Type B pancreatic cell (in vitro differentiated cells): ENCODE data around the gene RPS6KA4. TPM values are rescaled to one million over a fixed set of nuclear protein-coding genes. Genes with fewer than 3 reads are reported as not detected.

Experiments used
- DNase-seq: peaks from one replicate; pipeline ENCODE4 v3.0.0; 2021; ENCODE audit warnings: mixed read lengths; ENCODE audit not compliant: unreplicated experiment; ENCODE audit errors: extremely low spot score
- H3K27ac Mint-ChIP-seq: 2 replicates; pipeline ENCODE4 v1.8.0; 2021; ENCODE audit warnings: mild to moderate bottlenecking, mixed read lengths
- H3K27me3 Mint-ChIP-seq: 2 replicates; pipeline ENCODE4 v1.8.0; 2021; ENCODE audit warnings: mixed read lengths
- H3K36me3 Mint-ChIP-seq: 2 replicates; pipeline ENCODE4 v1.8.0; 2021; ENCODE audit warnings: mixed read lengths
- H3K4me1 Mint-ChIP-seq: one replicate; pipeline ENCODE4 v1.8.0; 2021; ENCODE audit warnings: mixed read lengths; ENCODE audit not compliant: unreplicated experiment
- H3K4me3 Mint-ChIP-seq: 2 replicates; pipeline ENCODE4 v1.8.0; 2021; ENCODE audit warnings: mild to moderate bottlenecking, mixed read lengths
- H3K9me3 Mint-ChIP-seq: 2 replicates; pipeline ENCODE4 v1.8.0; 2021; ENCODE audit warnings: mixed read lengths
- CTCF ChIP-seq: fragments of 200-600 bp; sonication (generic); conservative IDR thresholded peaks from 2 replicates; pipeline ENCODE4 v1.5.0; 2021; ENCODE audit warnings: antibody characterized with exemption, mild to moderate bottlenecking
- total RNA-seq: library from RNA; stranded (reverse); gene quantifications from 2 replicates; pipeline ENCODE4 v1.2.1, GENCODE V29; 2021; ENCODE audit warnings: low replicate concordance

Gene RPS6KA4
- total RNA-seq, 1 donor from 2014 or later: 26.4 TPM

GRCh38 chr11:64378335-64378880 is 19.4 kb downstream of the RPS6KA4 start:
- Mint-ChIP-seq H3K9me3 (no peaks in the 10 kb centered on the region), H3K27me3 (no peaks in the 10 kb centered on the region), H3K36me3 (no peaks in the 10 kb centered on the region), H3K27ac (no peak overlapping the region), H3K4me1 (no peaks in the 10 kb centered on the region), H3K4me3 (no peak overlapping the region)
- DNase-seq: no peak
- TF ChIP-seq CTCF: no peak

- Mint-ChIP-seq H3K27ac (no peak overlapping the region), H3K36me3 (no peaks in the 10 kb centered on the region), H3K4me1 (no peaks in the 10 kb centered on the region), H3K4me3 (no peak overlapping the region), H3K27me3 (no peaks in the 10 kb centered on the region), H3K9me3 (no peaks in the 10 kb centered on the region)
- no peak for TF ChIP-seq CTCF
- DNase-seq: no peak
Measured at GRCh38 chr11:64379160-64379559, 20.2 kb downstream of the RPS6KA4 start.

- no peaks in the 10 kb centered on the region for H3K4me1 Mint-ChIP-seq
- no peak for TF ChIP-seq CTCF
Measured at GRCh38 chr11:64379817-64380709, 21.1 kb downstream of the RPS6KA4 start.

GRCh38 chr11:64381350-64381749 is 22.4 kb downstream of the RPS6KA4 start:
- H3K27ac Mint-ChIP-seq: no peak overlapping the region

More at GRCh38 chr11:64379817-64380709, 21.1 kb downstream of the RPS6KA4 start:
- no peaks in the 10 kb centered on the region for H3K36me3 Mint-ChIP-seq
- no peak overlapping the region for H3K4me3 Mint-ChIP-seq
- no peak for DNase-seq
- H3K9me3 Mint-ChIP-seq: no peaks in the 10 kb centered on the region
- no peaks in the 10 kb centered on the region for H3K27me3 Mint-ChIP-seq
- H3K27ac Mint-ChIP-seq: no peak overlapping the region

GRCh38 chr11:64382047-64382446 is 23.1 kb downstream of the RPS6KA4 start:
- H3K4me3 Mint-ChIP-seq: no peak overlapping the region
- TF ChIP-seq CTCF: no peak
- H3K36me3 Mint-ChIP-seq: no peaks in the 10 kb centered on the region
- no peak overlapping the region for H3K27ac Mint-ChIP-seq
- DNase-seq: no peak
- no peaks in the 10 kb centered on the region for H3K4me1 Mint-ChIP-seq
- no peaks in the 10 kb centered on the region for H3K9me3 Mint-ChIP-seq
- no peaks in the 10 kb centered on the region for H3K27me3 Mint-ChIP-seq

More at GRCh38 chr11:64381350-64381749, 22.4 kb downstream of the RPS6KA4 start:
- no peak for DNase-seq
- Mint-ChIP-seq H3K4me1 (no peaks in the 10 kb centered on the region), H3K36me3 (no peaks in the 10 kb centered on the region), H3K9me3 (no peaks in the 10 kb centered on the region), H3K4me3 (no peak overlapping the region), H3K27me3 (no peaks in the 10 kb centered on the region)
- TF ChIP-seq CTCF: no peak
